ENCODE data around the gene FAM107B.

DNA sequence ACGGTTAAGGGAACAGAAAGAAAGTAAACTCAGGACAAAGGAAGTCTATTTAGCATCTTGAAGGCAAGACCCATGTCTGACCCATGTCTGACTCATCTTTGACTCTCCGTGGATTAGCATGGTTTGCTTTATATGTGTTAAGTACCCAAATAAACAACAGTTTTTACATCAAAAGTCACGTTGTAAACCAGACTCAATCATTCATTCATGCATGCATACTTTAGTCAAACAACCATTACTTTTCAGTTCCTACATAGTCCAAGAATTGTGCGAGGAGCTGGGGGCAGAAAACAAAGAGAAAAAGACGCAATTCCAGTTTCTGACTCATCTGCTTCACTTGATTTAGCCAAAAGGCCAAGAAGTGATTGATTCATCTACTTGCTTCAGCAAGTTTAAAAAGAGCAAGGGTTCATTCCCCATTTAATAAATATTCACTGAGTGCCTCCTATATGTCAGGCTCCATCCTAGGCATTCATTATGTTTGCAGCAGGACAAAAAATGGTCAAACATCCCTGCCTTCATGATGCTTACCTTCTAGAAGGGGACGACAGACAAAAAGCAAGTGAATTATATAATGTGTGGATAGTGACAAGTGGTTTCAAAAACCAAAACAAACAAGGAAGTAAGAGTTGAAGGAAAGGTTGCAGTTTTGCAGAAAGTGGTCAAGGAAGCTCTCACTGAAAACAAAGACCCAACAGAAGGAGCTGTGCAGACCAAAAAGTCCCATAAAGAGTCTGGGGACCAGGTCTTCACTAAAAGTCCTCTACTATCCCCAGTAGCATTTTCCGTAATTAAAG lies 116.2 kb downstream of the FAM107B start:
- TF ChIP-seq, protein P1, sequence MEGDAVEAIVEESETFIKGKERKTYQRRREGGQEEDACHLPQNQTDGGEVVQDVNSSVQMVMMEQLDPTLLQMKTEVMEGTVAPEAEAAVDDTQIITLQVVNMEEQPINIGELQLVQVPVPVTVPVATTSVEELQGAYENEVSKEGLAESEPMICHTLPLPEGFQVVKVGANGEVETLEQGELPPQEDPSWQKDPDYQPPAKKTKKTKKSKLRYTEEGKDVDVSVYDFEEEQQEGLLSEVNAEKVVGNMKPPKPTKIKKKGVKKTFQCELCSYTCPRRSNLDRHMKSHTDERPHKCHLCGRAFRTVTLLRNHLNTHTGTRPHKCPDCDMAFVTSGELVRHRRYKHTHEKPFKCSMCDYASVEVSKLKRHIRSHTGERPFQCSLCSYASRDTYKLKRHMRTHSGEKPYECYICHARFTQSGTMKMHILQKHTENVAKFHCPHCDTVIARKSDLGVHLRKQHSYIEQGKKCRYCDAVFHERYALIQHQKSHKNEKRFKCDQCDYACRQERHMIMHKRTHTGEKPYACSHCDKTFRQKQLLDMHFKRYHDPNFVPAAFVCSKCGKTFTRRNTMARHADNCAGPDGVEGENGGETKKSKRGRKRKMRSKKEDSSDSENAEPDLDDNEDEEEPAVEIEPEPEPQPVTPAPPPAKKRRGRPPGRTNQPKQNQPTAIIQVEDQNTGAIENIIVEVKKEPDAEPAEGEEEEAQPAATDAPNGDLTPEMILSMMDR (CRISPR knock-in tag; IDR thresholded peaks at IDR 0.05) = no peak
- TF ChIP-seq NBN (conservative IDR thresholded peaks at IDR 0.05) (no peak), ZNF724P (CRISPR knock-in tag; IDR thresholded peaks at IDR 0.05; ENCODE audit: borderline replicate concordance) (no peak), RAD51 (IDR thresholded peaks at IDR 0.05; ENCODE audit: borderline replicate concordance) (no peak), HIVEP1 (CRISPR knock-in tag; IDR thresholded peaks at IDR 0.05) (no peak), KDM5B (CRISPR knock-in tag; IDR thresholded peaks at IDR 0.05; ENCODE audit: borderline replicate concordance) (no peak), GTF2F1 (IDR thresholded peaks at IDR 0.05; ENCODE audit: low read length) (no peak)
- TF ChIP-seq, protein P2, sequence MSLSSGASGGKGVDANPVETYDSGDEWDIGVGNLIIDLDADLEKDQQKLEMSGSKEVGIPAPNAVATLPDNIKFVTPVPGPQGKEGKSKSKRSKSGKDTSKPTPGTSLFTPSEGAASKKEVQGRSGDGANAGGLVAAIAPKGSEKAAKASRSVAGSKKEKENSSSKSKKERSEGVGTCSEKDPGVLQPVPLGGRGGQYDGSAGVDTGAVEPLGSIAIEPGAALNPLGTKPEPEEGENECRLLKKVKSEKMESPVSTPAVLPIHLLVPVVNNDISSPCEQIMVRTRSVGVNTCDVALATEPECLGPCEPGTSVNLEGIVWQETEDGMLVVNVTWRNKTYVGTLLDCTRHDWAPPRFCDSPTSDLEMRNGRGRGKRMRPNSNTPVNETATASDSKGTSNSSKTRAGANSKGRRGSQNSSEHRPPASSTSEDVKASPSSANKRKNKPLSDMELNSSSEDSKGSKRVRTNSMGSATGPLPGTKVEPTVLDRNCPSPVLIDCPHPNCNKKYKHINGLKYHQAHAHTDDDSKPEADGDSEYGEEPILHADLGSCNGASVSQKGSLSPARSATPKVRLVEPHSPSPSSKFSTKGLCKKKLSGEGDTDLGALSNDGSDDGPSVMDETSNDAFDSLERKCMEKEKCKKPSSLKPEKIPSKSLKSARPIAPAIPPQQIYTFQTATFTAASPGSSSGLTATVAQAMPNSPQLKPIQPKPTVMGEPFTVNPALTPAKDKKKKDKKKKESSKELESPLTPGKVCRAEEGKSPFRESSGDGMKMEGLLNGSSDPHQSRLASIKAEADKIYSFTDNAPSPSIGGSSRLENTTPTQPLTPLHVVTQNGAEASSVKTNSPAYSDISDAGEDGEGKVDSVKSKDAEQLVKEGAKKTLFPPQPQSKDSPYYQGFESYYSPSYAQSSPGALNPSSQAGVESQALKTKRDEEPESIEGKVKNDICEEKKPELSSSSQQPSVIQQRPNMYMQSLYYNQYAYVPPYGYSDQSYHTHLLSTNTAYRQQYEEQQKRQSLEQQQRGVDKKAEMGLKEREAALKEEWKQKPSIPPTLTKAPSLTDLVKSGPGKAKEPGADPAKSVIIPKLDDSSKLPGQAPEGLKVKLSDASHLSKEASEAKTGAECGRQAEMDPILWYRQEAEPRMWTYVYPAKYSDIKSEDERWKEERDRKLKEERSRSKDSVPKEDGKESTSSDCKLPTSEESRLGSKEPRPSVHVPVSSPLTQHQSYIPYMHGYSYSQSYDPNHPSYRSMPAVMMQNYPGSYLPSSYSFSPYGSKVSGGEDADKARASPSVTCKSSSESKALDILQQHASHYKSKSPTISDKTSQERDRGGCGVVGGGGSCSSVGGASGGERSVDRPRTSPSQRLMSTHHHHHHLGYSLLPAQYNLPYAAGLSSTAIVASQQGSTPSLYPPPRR (CRISPR knock-in tag; IDR thresholded peaks at IDR 0.05; ENCODE audit: borderline replicate concordance) = no peak
- TF ChIP-seq, protein P3, sequence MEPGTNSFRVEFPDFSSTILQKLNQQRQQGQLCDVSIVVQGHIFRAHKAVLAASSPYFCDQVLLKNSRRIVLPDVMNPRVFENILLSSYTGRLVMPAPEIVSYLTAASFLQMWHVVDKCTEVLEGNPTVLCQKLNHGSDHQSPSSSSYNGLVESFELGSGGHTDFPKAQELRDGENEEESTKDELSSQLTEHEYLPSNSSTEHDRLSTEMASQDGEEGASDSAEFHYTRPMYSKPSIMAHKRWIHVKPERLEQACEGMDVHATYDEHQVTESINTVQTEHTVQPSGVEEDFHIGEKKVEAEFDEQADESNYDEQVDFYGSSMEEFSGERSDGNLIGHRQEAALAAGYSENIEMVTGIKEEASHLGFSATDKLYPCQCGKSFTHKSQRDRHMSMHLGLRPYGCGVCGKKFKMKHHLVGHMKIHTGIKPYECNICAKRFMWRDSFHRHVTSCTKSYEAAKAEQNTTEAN (CRISPR knock-in tag; conservative IDR thresholded peaks at IDR 0.05) = no peak
- TF ChIP-seq, protein P4, sequence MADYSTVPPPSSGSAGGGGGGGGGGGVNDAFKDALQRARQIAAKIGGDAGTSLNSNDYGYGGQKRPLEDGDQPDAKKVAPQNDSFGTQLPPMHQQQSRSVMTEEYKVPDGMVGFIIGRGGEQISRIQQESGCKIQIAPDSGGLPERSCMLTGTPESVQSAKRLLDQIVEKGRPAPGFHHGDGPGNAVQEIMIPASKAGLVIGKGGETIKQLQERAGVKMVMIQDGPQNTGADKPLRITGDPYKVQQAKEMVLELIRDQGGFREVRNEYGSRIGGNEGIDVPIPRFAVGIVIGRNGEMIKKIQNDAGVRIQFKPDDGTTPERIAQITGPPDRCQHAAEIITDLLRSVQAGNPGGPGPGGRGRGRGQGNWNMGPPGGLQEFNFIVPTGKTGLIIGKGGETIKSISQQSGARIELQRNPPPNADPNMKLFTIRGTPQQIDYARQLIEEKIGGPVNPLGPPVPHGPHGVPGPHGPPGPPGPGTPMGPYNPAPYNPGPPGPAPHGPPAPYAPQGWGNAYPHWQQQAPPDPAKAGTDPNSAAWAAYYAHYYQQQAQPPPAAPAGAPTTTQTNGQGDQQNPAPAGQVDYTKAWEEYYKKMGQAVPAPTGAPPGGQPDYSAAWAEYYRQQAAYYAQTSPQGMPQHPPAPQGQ (CRISPR knock-in tag; IDR thresholded peaks at IDR 0.05; ENCODE audit: borderline replicate concordance) = no peak
